ENCODE results near the gene TBC1D10B. TPM values are rescaled to one million over a fixed set of nuclear protein-coding genes. Genes with fewer than 3 reads are reported as not detected.
A peak's percentile ranks its signal among the peaks of the same experiment; 100 is the strongest.
"Not testable (repeated sequence)": the region's sequence is repeated elsewhere in the genome, so short reads cannot be mapped to it uniquely, and the experiment has no call there.

TBC1D10B gene
- total RNA-seq, 2 experiments from 2014 or later, result 39.7 to 41.3 TPM

DNA sequence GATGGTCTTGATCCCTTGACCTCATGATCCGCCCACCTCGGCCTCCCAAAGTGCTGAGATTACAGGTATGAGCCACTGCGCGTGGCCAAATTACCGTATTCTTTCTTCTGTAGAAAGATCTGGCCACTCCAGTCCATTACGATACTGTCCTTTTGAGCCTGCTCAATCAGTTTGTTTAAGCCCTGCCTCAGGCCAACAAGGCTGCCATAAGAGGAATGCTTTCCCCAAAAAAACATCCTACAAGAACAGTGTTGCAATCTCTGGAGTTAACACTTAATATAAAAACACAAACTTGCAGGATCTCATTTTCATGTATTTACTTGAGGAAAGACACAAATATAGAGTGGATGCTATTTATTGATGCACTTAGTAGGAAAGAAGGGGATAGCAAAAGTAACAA, 46.1 kb downstream of the TBC1D10B start:
- CTCF ChIA-PET; DNase-seq; H3K36me3 Mint-ChIP-seq (ENCODE audit: low read depth); POLR2A ChIA-PET; H3K9me3 Mint-ChIP-seq; H3K27ac Mint-ChIP-seq; intact Hi-C loops (cut with micrococcal nuclease); H3K27me3 Mint-ChIP-seq; ATAC-seq; H3K4me3 Mint-ChIP-seq: not testable (repeated sequence)
- peaks cover 21% of the 10 kb centered on the region for H3K4me1 Mint-ChIP-seq (ENCODE audit: low read depth)

DNA sequence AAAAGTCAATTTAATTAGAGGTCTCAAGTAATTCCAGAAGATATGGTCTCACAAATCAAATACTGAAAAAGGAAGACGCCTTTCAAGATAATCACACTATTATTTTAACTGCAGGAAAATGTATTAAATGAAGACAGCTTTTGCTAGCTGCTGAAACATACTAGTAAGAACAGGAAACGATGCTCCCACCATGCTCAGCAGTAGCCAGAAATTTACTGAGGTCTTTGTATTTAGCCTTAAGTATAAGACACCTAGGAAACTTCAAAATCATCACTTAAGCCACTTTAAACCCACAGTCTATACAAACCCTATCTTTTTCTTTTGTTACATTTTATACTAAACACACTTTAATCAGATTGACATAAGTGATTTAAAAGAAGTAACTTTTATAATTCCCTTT, 51.6 kb downstream of the TBC1D10B start:
- H3K27ac Mint-ChIP-seq; H3K4me3 Mint-ChIP-seq; POLR2A ChIA-PET; ATAC-seq; H3K36me3 Mint-ChIP-seq (ENCODE audit: low read depth); H3K27me3 Mint-ChIP-seq; H3K9me3 Mint-ChIP-seq; intact Hi-C loops (cut with micrococcal nuclease); CTCF ChIA-PET; DNase-seq: not testable (repeated sequence)
- peaks cover 18% of the 10 kb centered on the region for H3K4me1 Mint-ChIP-seq (ENCODE audit: low read depth)

DNA sequence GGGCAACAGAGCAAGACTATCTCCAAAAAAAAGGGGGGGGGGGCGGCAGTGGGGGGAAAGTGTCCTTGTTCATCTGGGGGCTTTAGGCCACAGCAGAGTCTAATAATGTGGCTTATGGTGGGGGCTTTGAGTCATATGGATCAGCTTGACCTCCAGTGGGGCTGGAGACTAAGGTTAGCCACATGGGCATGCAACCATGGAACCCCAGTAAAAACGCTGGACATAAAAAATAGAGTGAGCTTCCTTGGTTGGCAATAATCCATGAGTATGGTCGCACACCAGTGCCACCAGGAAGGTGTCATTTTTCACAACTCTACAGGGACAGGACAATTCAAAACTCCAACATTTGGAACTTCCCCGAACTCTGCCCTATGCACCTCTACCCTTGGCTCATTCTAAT, 59.4 kb downstream of the TBC1D10B start:
- peaks cover 26% of the 10 kb centered on the region for H3K4me1 Mint-ChIP-seq (ENCODE audit: low read depth)
- H3K4me3 Mint-ChIP-seq; POLR2A ChIA-PET; CTCF ChIA-PET; H3K36me3 Mint-ChIP-seq (ENCODE audit: low read depth); H3K9me3 Mint-ChIP-seq; H3K27me3 Mint-ChIP-seq; ATAC-seq; DNase-seq; intact Hi-C loops (cut with micrococcal nuclease); H3K27ac Mint-ChIP-seq: not testable (repeated sequence)

DNA sequence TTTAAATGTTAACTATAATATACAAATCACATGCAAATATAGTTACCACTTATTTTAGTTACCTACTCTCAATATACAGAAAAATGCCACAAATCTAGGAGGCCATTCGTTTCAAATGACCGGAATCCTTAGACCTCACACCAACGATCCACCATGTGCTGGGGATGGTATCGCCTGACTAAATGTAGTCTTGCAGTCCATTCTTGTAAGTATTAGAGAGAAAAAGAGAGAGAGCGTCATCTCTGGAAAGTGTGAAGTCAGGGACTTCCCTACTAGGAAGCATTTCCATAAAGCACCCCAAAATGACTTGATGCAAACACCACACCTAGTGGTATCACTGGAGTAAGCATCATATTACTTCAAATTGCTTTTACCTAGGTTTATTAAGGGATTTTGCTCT, 61.0 kb downstream of the TBC1D10B start:
- POLR2A ChIA-PET; DNase-seq; CTCF ChIA-PET; intact Hi-C loops (cut with micrococcal nuclease); H3K4me3 Mint-ChIP-seq; H3K9me3 Mint-ChIP-seq; ATAC-seq; H3K36me3 Mint-ChIP-seq (ENCODE audit: low read depth); H3K27me3 Mint-ChIP-seq: not testable (repeated sequence)
- Mint-ChIP-seq H3K4me1 (ENCODE audit: low read depth) (peaks cover 19% of the 10 kb centered on the region), H3K27ac (peak overlapping the region; percentile 18)

Other genes starting within 250 kb of the TBC1D10B start
- gene MAPK3, start 247.3 kb downstream of the TBC1D10B start, total RNA-seq, result 10 to 100 TPM; 57.6 to 60.1 TPM
- gene CORO1A, start 186.9 kb downstream of the TBC1D10B start, total RNA-seq, result 1,000 to 10,000 TPM; 1,130 to 1,151 TPM
- 100 to 1,000 TPM; 248 to 254 TPM for gene BOLA2B, start 176.8 kb downstream of the TBC1D10B start, total RNA-seq
- gene SLX1A, start 176.6 kb downstream of the TBC1D10B start, total RNA-seq, result 100 to 1,000 TPM; 116 to 129 TPM
- 10 to 100 TPM; 14.8 to 18.0 TPM for gene SULT1A3, start 171.2 kb downstream of the TBC1D10B start, total RNA-seq
- 10 to 100 TPM; 14.7 to 20.7 TPM for gene NPIPB13, start 122.0 kb downstream of the TBC1D10B start, total RNA-seq
- gene CD2BP2, start 15.2 kb downstream of the TBC1D10B start, total RNA-seq, result 10 to 100 TPM; 43.8 to 44.5 TPM
- 1 to 10 TPM in 1 of 2 experiments, under 1 TPM in 1; 0.87 to 1.2 TPM for gene MYL11, start 4.3 kb upstream of the TBC1D10B start, total RNA-seq
- 100 to 1,000 TPM; 163 to 169 TPM for gene SEPTIN1, start 12.1 kb upstream of the TBC1D10B start, total RNA-seq
- gene ZNF48, start 24.9 kb upstream of the TBC1D10B start, total RNA-seq, result 10 to 100 TPM; 10.4 to 10.9 TPM
- gene ZNF771, start 37.1 kb upstream of the TBC1D10B start, total RNA-seq, result 1 to 10 TPM; 5.4 to 6.6 TPM
- gene DCTPP1, start 59.5 kb upstream of the TBC1D10B start, total RNA-seq, result 100 to 1,000 TPM in 1 of 2 experiments, 10 to 100 TPM in 1; 98.4 to 105 TPM
- 10 to 100 TPM; 51.8 to 54.0 TPM for gene SEPHS2, start 75.4 kb upstream of the TBC1D10B start, total RNA-seq
- gene ITGAL, start 102.2 kb upstream of the TBC1D10B start, total RNA-seq, result 100 to 1,000 TPM; 274 to 285 TPM
- gene ZNF768, start 156.1 kb upstream of the TBC1D10B start, total RNA-seq, result 1 to 10 TPM; 8.3 to 9.2 TPM
- 1 to 10 TPM; 6.7 to 7.9 TPM for gene ZNF747, start 164.4 kb upstream of the TBC1D10B start, total RNA-seq
- gene ZNF764, start 187.9 kb upstream of the TBC1D10B start, total RNA-seq, result 10 to 100 TPM in 1 of 2 experiments, 1 to 10 TPM in 1; 9.7 to 10.4 TPM
- gene ZNF688, start 201.2 kb upstream of the TBC1D10B start, total RNA-seq, result 1 to 10 TPM; 4.7 to 5.5 TPM
- gene ZNF785, start 215.2 kb upstream of the TBC1D10B start, total RNA-seq, result 10 to 100 TPM in 1 of 2 experiments, 1 to 10 TPM in 1; 8.8 to 10.3 TPM
- gene ZNF689, start 239.9 kb upstream of the TBC1D10B start, total RNA-seq, result 10 to 100 TPM in 1 of 2 experiments, 1 to 10 TPM in 1; 9.8 to 11.3 TPM

Measured in activated CD8-positive, alpha-beta T cell treated with anti-CD3 and anti-CD28 coated beads for 36 hours (primary cell).